ENCODE measurements around the gene TMED1. TPM values are rescaled to one million over a fixed set of nuclear protein-coding genes. Genes with fewer than 3 reads are reported as not detected.
"Not testable (repeated sequence)": the region's sequence is repeated elsewhere in the genome, so short reads cannot be mapped to it uniquely, and the experiment has no call there.

TMED1 gene
- total and polyA plus RNA-seq, 2 experiments from 2014 or later, result 65.0 to 95.4 TPM

- no peaks in the 10 kb centered on the region for H3K9me2 ChIP-seq (replicated peaks; ENCODE audit: insufficient read depth)
- peaks cover 2% of the 10 kb centered on the region for H4K20me1 ChIP-seq (ENCODE audit: insufficient read depth, poor library complexity, severe bottlenecking)
- H3K27me3 ChIP-seq, result no peaks in the 10 kb centered on the region
- WGBS (ENCODE audit: low lambda C conversion rate, missing lambda C conversion rate), result 2% methylated on average over 34 of the region's 90 CpGs
- TF ChIP-seq EZH2 (IDR thresholded peaks at IDR 0.05; ENCODE audit: borderline replicate concordance), result no peak
- TF ChIP-seq EZH2phosphoT487 (IDR thresholded peaks at IDR 0.05; ENCODE audit: low read depth, severe bottlenecking, unreplicated experiment), result no peak
- no peak for TF ChIP-seq CTCF (IDR thresholded peaks at IDR 0.05; ENCODE audit: poor library complexity)
- peak overlapping the region; percentile 60 for H3K4me3 ChIP-seq
- H3K36me3 ChIP-seq (replicated peaks; ENCODE audit: insufficient read depth, low read depth), result no peaks in the 10 kb centered on the region
- peaks cover 20% of the 10 kb centered on the region for H3K4me1 ChIP-seq (ENCODE audit: insufficient read depth)
- no peaks in the 10 kb centered on the region for H3K9me3 ChIP-seq (ENCODE audit: low read depth)
- peak overlapping the region; percentile 93 for H3K4me2 ChIP-seq
- peak; percentile 70 for DNase-seq (ENCODE audit: low spot score)
- H3K27ac ChIP-seq, result peak overlapping the region; percentile 97
- H2AFZ ChIP-seq, result peak overlapping the region; percentile 51
- peaks cover 52% of the 10 kb centered on the region for H3K79me2 ChIP-seq
These were observed 35.9 kb upstream of the TMED1 start for GRCh38 chr19:10871711-10872545.

DNA sequence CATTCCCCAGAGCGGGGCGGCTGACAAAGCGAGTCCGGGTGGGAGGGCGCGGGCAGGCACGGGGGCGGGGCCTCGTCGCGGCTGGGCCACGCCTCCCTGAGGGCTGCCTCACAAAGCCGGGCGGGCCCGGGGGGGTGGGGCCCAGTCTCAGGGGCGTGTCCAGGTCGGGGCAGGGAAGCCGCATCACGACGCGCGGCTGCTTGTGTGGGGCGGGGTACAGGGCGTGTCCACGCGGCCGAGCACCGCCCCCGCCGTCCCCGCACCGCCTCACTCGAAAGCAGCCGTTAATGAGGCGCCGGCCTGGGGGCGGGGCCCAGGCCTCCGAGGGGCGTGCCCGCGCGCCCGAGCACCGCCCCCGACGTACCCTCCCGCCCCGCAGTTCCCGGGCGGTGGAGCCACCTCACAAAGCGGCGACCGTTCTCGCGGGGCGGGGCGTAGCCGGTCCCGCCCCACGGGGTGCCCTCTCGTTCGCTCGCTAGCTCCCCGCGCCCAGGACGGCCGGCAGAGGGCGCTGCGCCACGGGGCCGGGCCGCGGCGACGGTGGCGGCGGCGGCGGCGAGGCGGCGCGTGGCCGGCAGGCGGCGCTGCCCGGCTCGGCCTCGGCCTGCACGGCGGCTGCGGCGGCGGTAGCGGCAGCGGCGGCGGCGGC, 35.1 kb upstream of the TMED1 start, which contains the start of gene CARM1:
TSS of gene CARM1 (plus strand) at position 599 of the 649 bp plus-strand sequence. CDS start 150 bp downstream, outside the sequence.
- Histone ChIP-seq H3K27me3 (no peaks in the 10 kb centered on the region), H3K27ac (peak within 1 kb of the TSS; percentile 97), H3K9me2 (replicated peaks; ENCODE audit: insufficient read depth) (no peaks in the 10 kb centered on the region), H3K4me2 (peak within 1 kb of the TSS; percentile 93), H3K79me2 (peaks cover 43% of the 10 kb centered on the region), H3K4me3 (peak within 1 kb of the TSS; percentile 60), H2AFZ (peak within 1 kb of the TSS; percentile 75), H3K36me3 (replicated peaks; ENCODE audit: insufficient read depth, low read depth) (no peaks in the 10 kb centered on the region), H3K4me1 (ENCODE audit: insufficient read depth) (peaks cover 20% of the 10 kb centered on the region), H4K20me1 (ENCODE audit: insufficient read depth, poor library complexity, severe bottlenecking) (peaks cover 2% of the 10 kb centered on the region), H3K9me3 (ENCODE audit: low read depth) (no peaks in the 10 kb centered on the region)
- peak; percentile 66 for TF ChIP-seq CTCF (IDR thresholded peaks at IDR 0.05; ENCODE audit: poor library complexity)
- no peak for TF ChIP-seq EZH2phosphoT487 (IDR thresholded peaks at IDR 0.05; ENCODE audit: low read depth, severe bottlenecking, unreplicated experiment)
- no peak for TF ChIP-seq EZH2 (IDR thresholded peaks at IDR 0.05; ENCODE audit: borderline replicate concordance)
- DNase-seq (ENCODE audit: low spot score), result peak; percentile 99
- 0% methylated on average over 18 of the region's 99 CpGs for WGBS (ENCODE audit: low lambda C conversion rate, missing lambda C conversion rate)

GRCh38 chr19:10870501-10870954, 34.5 kb upstream of the TMED1 start:
- Histone ChIP-seq H3K9me3 (ENCODE audit: low read depth) (no peaks in the 10 kb centered on the region), H3K27ac (peak overlapping the region; percentile 93), H3K9me2 (replicated peaks; ENCODE audit: insufficient read depth) (no peaks in the 10 kb centered on the region), H3K27me3 (no peaks in the 10 kb centered on the region), H2AFZ (peak overlapping the region; percentile 75), H3K4me3 (peak overlapping the region; percentile 31), H3K36me3 (replicated peaks; ENCODE audit: insufficient read depth, low read depth) (no peaks in the 10 kb centered on the region), H4K20me1 (ENCODE audit: insufficient read depth, poor library complexity, severe bottlenecking) (peaks cover 2% of the 10 kb centered on the region), H3K4me2 (peak overlapping the region; percentile 84), H3K4me1 (ENCODE audit: insufficient read depth) (peaks cover 20% of the 10 kb centered on the region), H3K79me2 (peaks cover 38% of the 10 kb centered on the region)
- no peak for DNase-seq (ENCODE audit: low spot score)
- WGBS (ENCODE audit: low lambda C conversion rate, missing lambda C conversion rate), result 3% methylated on average over 9 of the region's 22 CpGs
- TF ChIP-seq EZH2phosphoT487 (IDR thresholded peaks at IDR 0.05; ENCODE audit: low read depth, severe bottlenecking, unreplicated experiment) (no peak), CTCF (IDR thresholded peaks at IDR 0.05; ENCODE audit: poor library complexity) (no peak), EZH2 (IDR thresholded peaks at IDR 0.05; ENCODE audit: borderline replicate concordance) (no peak)

DNA sequence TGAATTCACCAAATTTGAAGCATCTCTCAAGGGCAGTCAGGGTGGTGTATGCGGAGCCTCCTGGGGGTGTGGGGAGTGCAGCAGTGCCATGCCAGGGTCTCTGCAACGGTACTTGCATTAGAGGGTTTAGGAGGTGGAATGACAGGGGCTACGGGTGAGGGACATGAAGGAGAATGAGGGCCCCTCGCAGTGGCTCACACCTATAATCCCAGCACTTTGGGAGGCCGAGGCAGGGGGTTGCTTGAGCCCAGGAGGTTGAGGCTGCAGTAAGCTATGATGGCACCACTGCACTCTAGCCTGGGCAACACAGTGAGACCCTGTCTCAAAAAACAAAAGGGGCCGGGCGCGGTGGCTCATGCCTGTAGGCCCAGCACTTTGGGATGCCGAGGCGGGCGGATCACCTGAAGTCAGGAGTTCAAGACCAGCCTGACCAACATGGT, 33.9 kb upstream of the TMED1 start:
- H3K27me3 ChIP-seq; H3K9me2 ChIP-seq (replicated peaks; ENCODE audit: insufficient read depth); H3K4me3 ChIP-seq; H4K20me1 ChIP-seq (ENCODE audit: insufficient read depth, poor library complexity, severe bottlenecking); H3K36me3 ChIP-seq (replicated peaks; ENCODE audit: insufficient read depth, low read depth); DNase-seq (ENCODE audit: low spot score); H3K9me3 ChIP-seq (ENCODE audit: low read depth): not testable (repeated sequence)
- H2AFZ ChIP-seq, result peak overlapping the region; percentile 75
- H3K4me1 ChIP-seq (ENCODE audit: insufficient read depth), result peaks cover 20% of the 10 kb centered on the region
- peak overlapping the region; percentile 93 for H3K27ac ChIP-seq
- H3K4me2 ChIP-seq, result peak overlapping the region; percentile 84
- peaks cover 31% of the 10 kb centered on the region for H3K79me2 ChIP-seq
- WGBS (ENCODE audit: low lambda C conversion rate, missing lambda C conversion rate), result 95% methylated on average over 11 of the region's 11 CpGs
